Dedifferentiated amniotic fluid mesenchymal stem cell (primary cell): ENCODE results near the gene RRBP1.

Source experiments
- DNase-seq: peaks from one replicate; pipeline ENCODE4 v3.0.0-alpha.2; 2016; ENCODE audit errors: extremely low spot score

The RRBP1 gene, protein sequence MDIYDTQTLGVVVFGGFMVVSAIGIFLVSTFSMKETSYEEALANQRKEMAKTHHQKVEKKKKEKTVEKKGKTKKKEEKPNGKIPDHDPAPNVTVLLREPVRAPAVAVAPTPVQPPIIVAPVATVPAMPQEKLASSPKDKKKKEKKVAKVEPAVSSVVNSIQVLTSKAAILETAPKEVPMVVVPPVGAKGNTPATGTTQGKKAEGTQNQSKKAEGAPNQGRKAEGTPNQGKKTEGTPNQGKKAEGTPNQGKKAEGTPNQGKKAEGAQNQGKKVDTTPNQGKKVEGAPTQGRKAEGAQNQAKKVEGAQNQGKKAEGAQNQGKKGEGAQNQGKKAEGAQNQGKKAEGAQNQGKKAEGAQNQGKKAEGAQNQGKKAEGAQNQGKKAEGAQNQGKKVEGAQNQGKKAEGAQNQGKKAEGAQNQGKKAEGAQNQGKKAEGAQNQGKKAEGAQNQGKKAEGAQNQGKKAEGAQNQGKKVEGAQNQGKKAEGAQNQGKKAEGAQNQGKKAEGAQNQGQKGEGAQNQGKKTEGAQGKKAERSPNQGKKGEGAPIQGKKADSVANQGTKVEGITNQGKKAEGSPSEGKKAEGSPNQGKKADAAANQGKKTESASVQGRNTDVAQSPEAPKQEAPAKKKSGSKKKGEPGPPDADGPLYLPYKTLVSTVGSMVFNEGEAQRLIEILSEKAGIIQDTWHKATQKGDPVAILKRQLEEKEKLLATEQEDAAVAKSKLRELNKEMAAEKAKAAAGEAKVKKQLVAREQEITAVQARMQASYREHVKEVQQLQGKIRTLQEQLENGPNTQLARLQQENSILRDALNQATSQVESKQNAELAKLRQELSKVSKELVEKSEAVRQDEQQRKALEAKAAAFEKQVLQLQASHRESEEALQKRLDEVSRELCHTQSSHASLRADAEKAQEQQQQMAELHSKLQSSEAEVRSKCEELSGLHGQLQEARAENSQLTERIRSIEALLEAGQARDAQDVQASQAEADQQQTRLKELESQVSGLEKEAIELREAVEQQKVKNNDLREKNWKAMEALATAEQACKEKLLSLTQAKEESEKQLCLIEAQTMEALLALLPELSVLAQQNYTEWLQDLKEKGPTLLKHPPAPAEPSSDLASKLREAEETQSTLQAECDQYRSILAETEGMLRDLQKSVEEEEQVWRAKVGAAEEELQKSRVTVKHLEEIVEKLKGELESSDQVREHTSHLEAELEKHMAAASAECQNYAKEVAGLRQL (N-terminal part only)

DNA sequence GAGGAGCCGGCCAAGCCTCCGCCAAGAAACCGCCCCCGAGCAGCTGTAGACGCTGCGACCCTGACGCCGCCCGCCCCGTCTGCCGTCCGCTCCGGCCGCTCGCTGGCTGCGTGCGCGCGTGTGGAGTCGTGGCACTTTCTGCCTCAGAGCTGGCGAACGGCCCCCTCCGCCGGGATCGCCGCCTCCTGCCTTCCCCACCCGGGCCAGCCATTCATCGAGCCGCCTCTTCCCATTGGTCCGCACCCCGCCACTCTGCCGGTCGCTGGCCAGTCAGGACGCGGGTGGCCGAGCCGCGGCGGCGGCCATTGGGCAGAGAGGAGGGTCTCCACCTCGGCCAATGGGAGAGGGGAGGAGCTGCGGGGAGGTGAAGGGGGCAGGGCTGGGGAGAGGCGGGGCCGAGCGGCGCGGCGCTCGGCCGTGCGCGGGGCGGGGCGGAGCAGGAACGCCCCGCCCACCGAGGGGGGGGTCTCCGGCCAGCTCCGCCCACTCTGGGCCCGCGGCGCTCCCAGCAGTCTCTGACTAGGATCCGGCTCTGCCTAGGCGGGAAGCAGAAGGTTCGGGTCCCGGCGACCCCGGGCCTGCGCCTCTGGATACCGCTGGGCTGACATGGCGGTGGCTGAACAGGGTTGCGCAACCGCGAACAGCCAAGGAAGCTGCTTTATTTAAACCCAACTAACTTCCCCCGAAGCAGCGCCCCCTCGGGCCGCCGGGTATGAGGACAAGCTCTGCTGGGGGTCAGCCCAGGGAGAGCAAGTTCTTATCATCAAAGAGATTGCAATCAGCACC is at the start of gene RRBP1:
Gene RRBP1 (minus strand): TSS at position 140 of the 786 bp plus-strand sequence. CDS start 21,735 bp downstream, outside the sequence.
- peak; percentile 97 for DNase-seq

DNA sequence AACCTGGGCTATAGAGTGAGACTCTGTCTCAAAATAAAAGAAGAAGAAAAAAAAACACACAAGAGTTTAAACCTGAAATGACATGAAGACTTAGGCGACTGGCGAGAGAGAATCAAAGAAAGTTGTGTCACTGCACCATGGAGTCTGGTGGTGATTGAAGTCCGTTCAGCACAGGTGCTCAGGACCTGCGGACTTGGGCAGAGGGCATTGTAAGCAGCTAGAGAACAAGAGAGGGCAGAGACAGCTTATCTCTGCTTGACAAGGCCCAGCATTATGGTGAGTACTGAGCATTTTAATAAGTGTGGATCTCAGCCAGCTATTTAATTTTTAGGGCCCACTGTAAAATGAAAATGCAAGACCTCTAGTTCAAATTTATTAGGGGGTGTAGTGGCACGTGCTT is 49.2 kb upstream of the RRBP1 start:
- DNase-seq, result no peak

DNA sequence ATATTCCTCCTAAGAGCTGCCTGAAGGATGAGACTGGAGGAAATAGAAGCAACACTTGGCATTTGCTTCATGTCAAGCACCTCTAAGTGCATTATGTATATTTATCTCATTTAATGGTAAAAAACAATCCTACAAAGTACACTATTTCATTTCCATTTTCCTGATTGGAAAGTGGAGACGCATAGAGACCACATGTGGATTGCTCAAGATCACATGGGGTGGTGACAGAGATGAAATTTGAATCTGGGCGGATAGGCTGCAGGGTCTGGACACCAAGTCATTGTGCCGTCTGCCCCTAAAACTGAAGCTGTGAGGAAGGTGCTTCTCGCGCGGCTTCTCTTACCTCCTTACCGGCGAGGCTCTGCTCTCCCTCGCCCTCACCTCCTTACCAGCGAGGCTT is 48.0 kb upstream of the RRBP1 start:
- DNase-seq, result no peak

DNA sequence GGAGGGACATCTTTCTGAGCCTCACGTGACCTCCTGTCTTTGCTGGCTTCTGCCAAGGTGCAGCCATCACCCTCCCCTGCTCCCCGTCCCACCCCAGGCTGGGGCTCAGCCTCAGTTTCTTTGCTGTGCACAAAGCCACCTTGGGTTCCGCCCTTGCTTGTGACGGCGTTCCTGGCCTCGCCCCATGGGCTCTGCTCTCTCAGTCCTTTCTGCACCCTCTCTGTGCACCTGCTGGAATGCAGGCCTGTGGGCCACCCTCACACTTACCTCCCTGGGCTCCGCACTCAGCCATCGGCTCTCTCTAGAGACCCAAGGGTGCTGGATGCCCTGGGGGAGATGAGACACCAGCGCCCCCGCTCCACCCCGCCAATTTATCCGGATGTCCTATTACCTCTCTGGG is 46.0 kb upstream of the RRBP1 start:
- no peak for DNase-seq

DNA sequence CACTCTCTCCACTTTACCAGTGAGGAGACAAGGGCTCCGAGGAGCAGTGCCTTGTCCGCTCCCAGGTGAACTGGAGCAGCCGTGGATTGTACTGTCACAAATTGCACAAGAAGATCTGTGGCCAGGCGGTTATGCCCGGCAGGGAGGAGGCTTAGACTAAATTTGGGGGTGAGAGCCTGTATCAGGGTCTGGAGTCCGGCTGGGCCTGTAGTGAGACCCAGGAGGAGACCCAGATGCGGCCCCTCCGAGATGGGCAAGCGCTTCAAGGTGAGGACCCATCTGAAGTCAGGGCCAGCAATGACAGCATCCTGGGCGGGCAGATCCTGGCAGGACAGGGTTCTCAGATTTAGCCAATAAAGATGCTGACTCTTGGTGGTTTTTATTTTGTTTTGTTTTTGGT is 45.3 kb upstream of the RRBP1 start:
- DNase-seq, result no peak

DNA sequence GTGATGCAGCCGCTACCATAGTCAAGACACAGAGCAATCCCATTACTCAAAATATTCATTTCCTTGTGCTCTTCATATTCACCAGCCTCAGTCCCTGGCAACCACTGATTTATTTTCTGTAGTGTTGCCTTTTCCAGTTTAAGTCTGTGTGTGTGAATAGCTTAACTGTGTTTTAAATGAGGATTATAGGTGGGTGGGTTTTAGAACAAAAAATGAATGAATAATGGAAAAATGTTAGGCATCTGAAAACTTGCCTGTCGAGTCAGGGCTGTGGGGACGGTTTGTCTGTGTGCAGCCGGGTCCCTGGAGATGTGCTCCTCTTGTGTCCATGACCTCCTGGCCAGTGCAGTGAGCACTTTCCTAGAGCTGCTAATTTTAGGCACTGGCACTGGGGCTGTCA is 44.9 kb upstream of the RRBP1 start:
- no peak for DNase-seq

DNA sequence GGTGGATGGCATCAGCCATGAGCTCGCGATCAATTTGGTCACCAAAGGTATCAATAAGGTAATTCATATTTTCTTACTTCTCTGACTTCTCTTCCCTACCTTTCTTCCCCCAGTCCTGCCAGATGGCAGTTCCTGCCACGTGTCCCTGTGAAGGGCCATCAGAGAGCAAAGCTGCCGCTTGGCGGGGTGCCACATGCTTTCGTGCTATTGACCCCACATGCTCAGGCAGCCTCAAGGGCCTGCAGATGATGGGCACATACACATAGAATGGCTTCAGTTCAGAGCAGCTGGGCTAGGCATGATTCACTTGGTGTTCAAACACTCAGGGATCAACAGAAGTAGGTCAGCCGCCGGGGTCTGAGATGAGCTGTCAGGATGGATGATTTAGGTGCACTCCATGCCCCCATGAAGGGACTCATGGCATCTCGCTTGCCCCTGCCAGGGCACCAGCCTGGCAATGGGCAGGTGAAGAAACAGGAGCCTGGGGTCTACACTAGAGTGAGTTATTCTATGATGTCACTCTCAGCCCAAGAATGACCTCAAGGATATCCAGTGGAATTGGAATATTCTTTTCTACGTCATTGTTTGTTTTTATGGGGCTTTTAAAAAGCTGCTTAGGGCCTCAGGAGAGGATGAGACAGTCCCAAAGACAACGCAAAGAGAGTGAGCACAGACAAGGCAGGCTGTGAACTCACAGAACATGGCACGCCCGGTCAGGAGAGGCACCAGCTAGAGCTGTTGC is 43.2 kb upstream of the RRBP1 start:
- DNase-seq, result no peak

DNA sequence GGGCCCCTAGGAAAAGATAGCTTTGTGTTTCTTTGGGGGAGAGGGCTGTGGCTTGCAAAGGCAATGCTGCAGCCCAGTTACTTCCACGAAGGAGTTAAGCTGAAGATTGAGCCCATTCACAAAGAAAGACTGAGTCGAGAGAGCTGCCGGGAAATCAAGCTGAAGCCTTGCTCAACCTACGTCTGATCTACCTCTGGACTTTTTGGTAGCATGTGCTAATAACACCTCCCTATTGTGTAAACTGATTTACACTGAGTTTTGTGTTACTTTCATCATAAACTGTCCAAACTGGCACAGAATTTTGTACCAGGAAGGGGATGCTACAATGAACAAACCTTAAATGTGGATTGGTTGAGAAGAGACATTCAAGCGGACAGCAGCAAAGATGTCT is 41.3 kb upstream of the RRBP1 start:
- DNase-seq, result no peak

DNA sequence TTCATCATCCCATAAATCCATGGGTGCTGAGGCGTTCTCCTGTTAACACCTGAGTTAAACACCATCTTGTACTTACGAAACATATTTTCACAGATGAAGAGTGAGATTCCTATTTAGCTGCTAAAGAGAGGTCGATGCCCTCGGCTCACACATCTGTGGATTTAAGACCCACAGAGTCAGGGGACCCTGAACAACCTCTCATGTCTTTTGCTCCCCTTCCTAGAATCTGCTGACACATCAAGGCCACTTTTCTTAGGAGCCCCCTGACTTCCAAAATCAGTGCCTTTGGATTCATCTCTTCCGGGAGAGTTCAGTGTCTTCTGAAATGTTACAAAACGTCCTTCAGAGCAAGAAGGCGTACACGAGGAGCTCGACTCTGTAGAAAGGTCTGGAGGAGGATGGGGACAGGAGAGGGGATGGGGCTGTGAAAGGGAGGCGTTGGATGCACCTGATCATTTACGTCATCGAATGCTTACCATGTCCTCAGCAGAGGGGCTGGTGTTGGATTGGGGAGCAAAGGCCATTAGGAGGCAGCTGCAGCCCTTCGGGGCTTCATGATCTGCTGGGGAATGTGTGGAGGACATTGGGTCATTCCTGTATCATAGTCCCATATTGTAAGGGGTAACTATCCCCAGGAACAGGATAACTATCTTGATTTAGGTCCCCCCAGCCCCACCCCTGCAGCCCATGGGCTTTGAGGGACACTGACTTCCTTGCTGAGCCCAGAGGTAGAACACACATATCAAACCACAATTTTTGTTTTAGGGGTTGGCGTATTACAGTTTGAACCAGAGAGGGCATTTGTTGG is 40.7 kb upstream of the RRBP1 start:
- DNase-seq, result no peak

DNA sequence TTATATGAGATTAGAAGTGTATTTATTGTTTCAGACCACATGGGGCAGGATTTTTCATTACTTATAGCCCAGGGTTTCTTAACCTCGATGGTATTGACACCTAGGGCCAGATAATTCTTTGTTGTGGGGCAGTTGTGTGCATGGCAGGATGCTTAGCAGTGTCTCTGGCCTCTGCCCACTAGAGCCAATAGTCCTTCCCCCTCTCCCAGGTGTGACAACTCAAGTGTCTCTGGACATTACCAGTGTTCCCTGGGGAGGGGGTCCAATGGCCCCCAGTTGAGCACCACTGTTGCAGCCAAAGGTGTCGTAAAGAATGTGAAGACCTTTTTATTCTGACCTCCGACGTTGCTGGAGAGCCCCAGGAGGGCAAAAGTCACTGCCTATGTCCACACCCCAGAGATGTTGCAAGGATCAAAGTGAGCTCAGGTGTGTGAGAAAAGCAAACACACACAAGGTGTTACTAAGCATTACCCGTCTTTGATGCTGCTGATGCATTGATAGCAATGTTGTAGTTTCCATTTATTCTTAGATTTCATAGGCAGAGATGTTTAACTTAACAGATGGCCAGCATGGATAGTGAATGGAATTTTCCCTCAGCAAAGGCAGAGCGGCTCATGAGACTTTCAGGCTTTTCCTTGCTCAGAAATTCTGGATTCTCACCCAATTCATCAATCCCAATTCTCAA is 39.9 kb upstream of the RRBP1 start:
- DNase-seq, result no peak

DNA sequence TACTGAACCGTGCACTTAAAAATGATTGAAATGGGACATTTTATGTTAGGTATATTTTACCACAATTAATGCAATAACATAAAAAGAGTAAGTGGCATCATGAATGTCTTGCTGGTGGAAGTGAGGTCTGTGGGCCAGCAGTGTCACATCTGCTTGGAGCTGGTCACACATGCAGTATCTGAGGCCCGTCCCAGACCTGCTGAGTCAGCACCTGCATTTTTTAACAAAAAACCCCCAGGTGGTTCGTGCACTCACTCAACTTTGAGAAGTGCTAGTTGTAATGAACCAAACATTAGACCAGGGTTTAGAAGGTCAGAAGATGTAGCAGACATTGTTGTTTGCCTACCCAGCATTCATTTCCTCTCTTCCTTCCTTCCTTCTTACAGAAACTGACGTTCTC is 38.7 kb upstream of the RRBP1 start:
- DNase-seq, result no peak

DNA sequence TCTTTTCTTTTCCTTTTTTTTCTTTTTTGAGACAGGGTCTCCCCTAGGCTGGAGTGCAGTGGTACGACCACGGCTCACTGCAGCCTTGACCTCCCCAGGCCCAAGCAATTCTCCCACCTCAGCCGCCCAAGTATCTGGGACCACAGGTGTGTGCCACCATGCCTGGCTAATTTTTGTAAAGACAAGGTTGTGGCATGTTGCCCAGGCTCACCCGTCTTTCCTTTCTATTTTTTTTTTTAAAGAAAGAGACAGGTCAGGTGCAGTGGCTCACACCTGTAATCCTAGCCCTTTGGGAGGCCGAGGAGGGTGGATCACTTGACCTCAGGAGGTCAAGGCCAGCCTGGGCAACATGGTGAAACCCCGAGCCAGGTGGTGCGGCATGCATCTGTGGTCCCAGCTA is 34.3 kb upstream of the RRBP1 start:
- DNase-seq, result no peak

DNA sequence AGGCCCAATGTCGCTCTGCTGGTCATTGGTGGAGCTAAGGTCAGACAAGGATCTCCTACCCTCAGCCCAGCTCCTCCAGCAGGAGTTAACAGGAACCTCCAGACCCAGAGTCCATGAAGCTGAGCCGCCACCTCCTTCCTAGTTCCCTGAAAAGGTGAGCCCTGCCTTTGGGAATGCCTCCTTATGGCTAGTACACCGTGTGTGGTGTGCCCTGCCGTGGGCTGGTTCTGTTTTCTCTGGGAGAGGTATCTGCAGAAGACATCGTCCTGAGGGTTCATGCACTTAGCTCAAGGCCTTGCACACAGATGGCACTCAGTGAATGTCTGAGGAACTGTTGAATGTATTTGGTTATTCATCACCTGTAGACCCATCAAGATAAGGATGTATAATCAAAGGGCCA is 33.0 kb upstream of the RRBP1 start:
- no peak for DNase-seq

DNA sequence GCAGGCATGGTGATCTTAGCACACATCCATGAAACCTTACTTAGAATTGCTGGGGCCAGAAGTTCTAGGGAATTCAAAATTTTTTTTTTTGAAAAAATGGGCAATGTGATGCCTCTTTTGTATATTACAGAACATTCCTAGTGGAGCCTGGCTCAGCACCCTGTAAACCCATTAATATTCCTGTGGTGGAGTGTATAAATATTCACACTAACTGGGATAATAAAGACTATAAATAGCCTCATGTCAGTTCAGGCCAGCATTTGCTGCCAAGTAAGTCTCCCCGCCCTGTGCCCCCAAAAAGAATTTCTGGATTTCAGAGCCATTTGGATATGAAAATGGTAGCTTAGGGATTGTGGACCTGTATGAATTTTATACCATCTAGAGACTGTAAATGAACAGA is 32.6 kb upstream of the RRBP1 start:
- DNase-seq, result no peak

DNA sequence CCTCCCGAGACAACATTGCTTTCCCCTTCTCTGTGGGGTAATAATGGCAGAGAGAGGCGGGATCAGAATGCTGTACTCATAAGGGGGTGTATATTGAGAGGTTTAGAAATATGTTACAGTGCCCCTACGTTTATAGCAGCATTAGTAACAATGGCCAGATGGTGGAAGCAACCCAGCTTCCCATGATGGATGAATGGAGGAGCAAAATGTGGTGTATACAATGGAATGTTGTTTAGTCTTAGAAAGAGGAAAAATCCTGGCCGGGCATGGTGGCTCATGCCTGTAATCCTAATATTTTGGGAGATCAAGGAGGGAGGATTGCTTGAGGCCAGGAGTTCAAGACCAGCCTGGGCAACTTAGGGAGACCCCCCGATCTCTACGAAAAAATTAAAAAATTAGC is 30.7 kb upstream of the RRBP1 start:
- DNase-seq, result no peak

DNA sequence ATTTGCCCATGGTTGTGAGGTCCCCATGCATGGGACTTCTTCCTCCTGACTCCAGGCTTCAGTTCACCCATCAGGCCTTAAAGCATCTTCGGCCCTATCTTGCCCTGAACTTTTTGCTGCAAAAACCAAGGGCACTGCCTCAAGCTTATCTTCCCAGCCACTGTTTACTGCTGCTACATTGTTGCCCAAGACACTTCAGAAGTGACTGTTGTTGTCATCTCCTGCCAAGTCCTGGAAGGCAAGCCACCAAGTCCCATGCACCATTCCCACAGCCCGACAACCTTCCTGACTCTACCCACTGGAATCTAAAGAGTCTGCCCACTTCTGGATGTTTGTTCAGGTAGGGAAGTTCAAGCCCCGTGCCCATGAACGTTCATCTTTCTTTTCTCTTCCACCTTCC is 30.2 kb upstream of the RRBP1 start:
- DNase-seq, result no peak

DNA sequence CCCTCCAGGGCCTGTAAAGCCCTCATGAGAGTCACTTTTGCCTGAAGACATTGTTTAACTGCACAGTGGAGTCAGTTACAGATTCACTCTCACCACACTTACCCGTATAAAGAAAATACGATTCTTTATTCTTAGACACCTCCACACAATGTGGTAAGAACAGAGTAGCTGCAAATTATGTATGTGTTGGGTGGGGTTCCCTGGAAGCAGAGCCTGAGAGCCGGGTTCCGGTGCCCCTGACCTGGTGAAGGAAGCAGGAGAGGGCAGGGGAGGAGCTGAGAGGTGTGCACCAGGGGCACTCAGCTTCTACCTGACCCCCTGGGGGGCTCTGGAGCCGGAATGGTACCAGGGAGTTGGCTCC is 29.2 kb upstream of the RRBP1 start:
- DNase-seq, result no peak

DNA sequence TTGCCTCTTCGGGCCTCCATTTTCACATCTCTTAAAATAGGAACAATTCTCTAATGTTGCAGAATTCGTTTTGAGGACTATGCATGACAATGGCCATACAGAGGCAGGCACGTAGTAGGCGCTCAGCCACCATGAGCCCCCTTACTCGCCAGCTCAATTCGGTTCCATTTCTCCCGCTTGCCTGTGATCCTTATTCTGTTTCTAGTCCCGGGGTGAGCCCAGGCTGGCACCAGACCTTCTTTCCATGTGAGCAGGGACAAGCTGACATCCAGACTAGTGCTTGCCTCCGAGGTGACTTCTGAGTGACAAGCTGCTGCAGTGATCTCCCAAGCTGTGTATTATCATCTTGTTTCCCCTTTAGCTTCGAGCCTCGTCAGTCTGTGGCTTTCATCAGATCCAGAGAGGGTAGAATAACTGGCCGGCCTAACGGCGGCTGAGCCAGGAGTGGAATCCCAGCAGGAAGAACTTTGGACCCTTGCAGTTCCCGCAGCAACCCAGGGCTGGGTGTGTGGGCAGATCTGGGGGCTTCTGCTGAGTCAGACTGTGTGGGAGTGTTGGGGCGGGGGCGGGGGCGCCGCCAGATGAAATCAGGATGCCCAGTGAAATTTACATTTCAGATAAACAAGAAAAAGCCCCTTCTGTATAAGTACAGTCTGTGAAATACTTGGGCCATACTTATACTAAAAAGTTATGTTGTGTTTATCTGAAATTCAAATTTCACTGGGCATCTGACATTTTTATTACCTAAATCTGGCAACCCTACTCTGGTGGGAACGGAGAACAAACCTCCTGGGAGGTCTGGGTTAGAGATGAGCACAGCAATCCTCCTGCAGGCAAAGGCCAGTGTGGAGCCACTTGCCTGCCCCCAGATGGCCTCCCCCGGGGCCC is 28.6 kb upstream of the RRBP1 start:
- DNase-seq, result no peak
